Astrocyte of the spinal cord (primary cell): ENCODE data around the gene FBP2.

Experiments used
- DNase-seq: peaks from one replicate; pipeline ENCODE4 v3.0.0; 2011; ENCODE audit warnings: low read depth, low spot score
- H3K4me3 ChIP-seq: 2 replicates; pipeline ENCODE4 v1.5.1; 2011; ENCODE audit warnings: low read depth, mild to moderate bottlenecking, low read length, moderate library complexity
- in situ Hi-C: cut with HindIII; loops from 2 replicates; pipeline ENCODE4 v1.10.0; 2017; ENCODE audit warnings: low sequenced_read_pairs
- TF ChIP-seq, protein P1 (sequence below): IDR thresholded peaks from 2 replicates; pipeline ENCODE4 v1.5.1; 2012; ENCODE audit warnings: low read depth, mild to moderate bottlenecking, low read length, inconsistent platforms

Gene FBP2

DNA sequence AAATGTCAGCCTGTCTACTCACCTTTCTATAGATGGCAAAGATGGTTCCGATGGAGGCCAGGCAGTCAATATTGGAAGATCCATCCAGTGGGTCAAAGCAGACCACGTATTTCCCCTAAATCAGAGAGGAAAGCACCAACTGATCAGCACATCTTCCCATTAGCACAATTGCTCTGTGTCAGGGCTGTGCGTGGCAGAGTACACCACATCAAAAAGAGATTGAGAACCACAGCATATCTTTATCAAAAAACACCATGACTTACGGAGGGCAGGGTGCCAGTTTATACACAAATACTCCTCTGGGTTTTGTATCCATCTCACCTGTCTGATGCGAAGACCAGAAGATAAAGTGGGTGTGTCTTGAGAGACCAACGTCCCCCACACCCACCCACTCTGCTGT, 9.1 kb downstream of the FBP2 start:
- TF ChIP-seq, protein P1, sequence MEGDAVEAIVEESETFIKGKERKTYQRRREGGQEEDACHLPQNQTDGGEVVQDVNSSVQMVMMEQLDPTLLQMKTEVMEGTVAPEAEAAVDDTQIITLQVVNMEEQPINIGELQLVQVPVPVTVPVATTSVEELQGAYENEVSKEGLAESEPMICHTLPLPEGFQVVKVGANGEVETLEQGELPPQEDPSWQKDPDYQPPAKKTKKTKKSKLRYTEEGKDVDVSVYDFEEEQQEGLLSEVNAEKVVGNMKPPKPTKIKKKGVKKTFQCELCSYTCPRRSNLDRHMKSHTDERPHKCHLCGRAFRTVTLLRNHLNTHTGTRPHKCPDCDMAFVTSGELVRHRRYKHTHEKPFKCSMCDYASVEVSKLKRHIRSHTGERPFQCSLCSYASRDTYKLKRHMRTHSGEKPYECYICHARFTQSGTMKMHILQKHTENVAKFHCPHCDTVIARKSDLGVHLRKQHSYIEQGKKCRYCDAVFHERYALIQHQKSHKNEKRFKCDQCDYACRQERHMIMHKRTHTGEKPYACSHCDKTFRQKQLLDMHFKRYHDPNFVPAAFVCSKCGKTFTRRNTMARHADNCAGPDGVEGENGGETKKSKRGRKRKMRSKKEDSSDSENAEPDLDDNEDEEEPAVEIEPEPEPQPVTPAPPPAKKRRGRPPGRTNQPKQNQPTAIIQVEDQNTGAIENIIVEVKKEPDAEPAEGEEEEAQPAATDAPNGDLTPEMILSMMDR, result no peak
- H3K4me3 ChIP-seq, result no peak overlapping the region
- no peak for DNase-seq
- in situ Hi-C loops, result no loop called here

DNA sequence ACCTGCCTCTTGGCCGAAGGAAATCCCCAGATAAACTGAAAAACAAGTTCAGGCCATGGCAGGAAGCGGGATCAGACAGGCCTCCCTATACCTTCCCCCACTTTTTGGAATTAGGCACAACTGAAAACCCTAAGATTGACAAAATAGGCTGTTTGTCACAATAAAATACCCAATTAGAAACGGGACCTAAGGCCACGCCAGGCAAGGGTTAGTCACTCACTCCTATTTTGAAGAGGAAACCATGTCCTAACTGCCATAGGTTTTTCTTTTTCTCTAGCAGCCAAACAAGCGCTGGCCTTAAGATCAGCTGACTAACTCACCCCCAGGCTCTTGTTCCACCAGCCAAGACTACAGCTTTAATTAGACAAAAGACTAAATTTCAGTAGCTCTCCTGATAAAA, 11.9 kb downstream of the FBP2 start:
- in situ Hi-C loops, result no loop called here
- no peak for DNase-seq
- TF ChIP-seq, protein P1, result no peak
- H3K4me3 ChIP-seq, result no peak overlapping the region

DNA sequence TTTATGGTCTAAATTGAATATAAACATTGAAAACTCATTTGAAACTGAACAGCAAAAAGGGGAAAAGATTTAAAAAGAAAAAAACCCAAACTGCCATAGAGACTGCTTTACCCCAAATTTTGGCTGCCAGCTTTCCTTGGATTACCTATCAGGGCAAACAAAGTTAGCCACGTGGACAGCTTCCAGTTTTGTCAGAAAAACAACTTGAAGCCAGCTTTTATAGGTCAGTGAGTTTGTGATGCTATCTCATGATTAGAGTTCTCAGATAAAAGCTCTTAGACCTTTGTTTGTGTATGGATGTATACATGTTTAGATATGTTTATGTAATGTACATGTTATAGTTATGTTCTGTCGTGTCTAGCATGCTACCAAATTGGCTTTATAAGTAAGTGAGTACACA, 16.1 kb downstream of the FBP2 start:
- H3K4me3 ChIP-seq, result no peak overlapping the region
- in situ Hi-C loops, result no loop called here
- DNase-seq, result no peak
- TF ChIP-seq, protein P1, result no peak

DNA sequence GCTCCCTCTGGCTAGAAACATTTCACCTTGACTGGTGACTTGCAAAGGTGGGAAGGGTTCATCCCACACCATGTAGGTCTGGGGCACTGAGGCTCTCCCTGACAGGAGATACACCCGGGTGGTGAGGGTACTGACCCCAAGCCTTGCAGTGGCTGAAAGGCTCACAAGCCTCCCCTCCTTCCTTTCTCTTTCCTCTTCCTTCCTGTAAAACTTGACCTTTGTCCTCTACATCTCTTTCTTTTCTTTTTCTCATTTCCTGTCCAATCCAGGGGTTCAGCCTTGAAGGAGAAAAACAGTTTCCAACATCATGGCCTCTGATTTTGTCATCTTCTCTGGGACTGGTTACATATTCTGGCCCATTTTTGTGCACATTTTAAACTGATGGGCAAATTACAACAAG, 16.6 kb downstream of the FBP2 start:
- in situ Hi-C loops, result no loop called here
- TF ChIP-seq, protein P1, result no peak
- DNase-seq, result no peak
- no peak overlapping the region for H3K4me3 ChIP-seq

DNA sequence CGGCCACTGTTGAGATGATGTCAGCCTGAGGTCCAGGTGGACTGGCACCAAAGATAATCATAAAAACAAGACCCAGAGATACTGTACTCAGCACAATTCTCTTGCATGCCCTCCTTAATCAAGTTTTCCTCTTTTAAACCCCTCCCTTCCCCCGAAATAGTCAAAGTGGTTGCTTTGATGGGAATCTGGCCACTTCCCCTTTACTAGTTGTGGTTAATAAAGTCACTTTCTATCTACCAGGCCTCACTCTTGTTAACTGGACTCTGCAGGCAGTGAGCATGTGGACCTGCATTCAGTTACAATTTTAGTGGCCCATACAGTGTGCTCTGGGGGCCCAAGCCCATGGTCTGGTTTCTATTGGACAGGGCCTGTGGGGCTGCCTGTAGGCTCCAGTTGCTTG, 17.5 kb downstream of the FBP2 start:
- in situ Hi-C loops, result no loop called here
- no peak for DNase-seq
- TF ChIP-seq, protein P1, result no peak
- H3K4me3 ChIP-seq, result no peak overlapping the region

GRCh38 chr9:94568972-94569712, 24.5 kb downstream of the FBP2 start:
- TF ChIP-seq, protein P1, result no peak
- H3K4me3 ChIP-seq, result no peak overlapping the region
- in situ Hi-C loops, result no loop called here
- no peak for DNase-seq
